Placental epithelial cell (primary cell): ENCODE data around the gene CST4. TPM values are rescaled to one million over a fixed set of nuclear protein-coding genes. Genes with fewer than 3 reads are reported as not detected.

Source experiments
- small RNA-seq: library from RNA; depleted of rRNA; stranded (forward); fragments of <200 nt; gene quantifications from one replicate; pipeline ENCODE3, GENCODE V24; 2012
- total RNA-seq: library from RNA; depleted of rRNA; stranded (reverse); fragments of >200 nt; gene quantifications from 2 replicates; pipeline ENCODE4 v1.2.3, GENCODE V29; 2012

CST4 gene
- not detected in 2 replicates for total RNA-seq

GRCh38 chr20:23688684-23689398, at the start of gene CST4:
Gene CST4, minus strand, starts transcription at chr20:23689038. Its CDS starts 69 bp downstream, at chr20:23688969.

GRCh38 chr20:23637282-23638221, 51.3 kb downstream of the CST4 start, which contains the start of gene CST3:
Gene CST3, minus strand, starts transcription at chr20:23637955. Its CDS starts 93 bp downstream, at chr20:23637862.

Small RNA genes within 50 kb of the gene (small RNA-seq; reads per million reads assigned to genes)
- gene CST2P1, result not detected

Other genes with a start within 250 kb of the CST4 start
- not detected in 2 replicates for gene CSTL1, start 249.4 kb downstream of the CST4 start, total RNA-seq
- gene CST11, start 236.2 kb downstream of the CST4 start, total RNA-seq, result not detected in 2 replicates
- gene CST8, start 197.9 kb downstream of the CST4 start, total RNA-seq, result not detected in 2 replicates
- not detected in 2 replicates for gene CST9L, start 120.6 kb downstream of the CST4 start, total RNA-seq
- gene CST9, start 83.1 kb downstream of the CST4 start, total RNA-seq, result not detected in 2 replicates
- gene CST3, start 51.1 kb downstream of the CST4 start, total RNA-seq, result 91.3 and 104 TPM in 2 replicates
- not detected in 2 replicates for gene CST1, start 61.9 kb upstream of the CST4 start, total RNA-seq
- not detected in 2 replicates for gene CST2, start 137.7 kb upstream of the CST4 start, total RNA-seq
- gene CST5, start 190.7 kb upstream of the CST4 start, total RNA-seq, result not detected in 2 replicates